Islet of Langerhans (tissue), 1 donor: ENCODE data around the gene GRID1.

ENCODE experiments used
- FAIRE-seq: peaks from one replicate; lab custom pipeline; 2011; peaks lifted over from hg19 to GRCh38; lab: Jason Lieb, UNC

GRID1 gene

DNA sequence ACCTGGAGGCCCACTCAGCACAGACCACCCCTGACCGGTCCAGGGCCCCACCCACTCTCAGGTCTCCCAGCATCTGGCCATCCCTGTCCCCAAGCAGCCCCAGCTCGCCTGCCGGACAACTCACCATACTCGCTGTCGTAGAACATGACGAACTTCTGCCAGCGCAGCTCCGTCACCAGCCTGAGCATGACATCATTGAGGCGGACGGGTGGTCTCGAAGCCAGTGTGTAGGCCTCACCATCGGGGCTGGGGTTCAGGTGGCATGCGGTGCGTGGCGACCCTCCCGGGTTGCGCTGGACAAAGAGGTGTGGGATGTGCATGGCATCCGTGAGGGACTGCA is 160.4 kb downstream of the GRID1 start:
- no peak for FAIRE-seq

- FAIRE-seq = no peak
Observed at GRCh38 chr10:86205306-86206239, 161.0 kb downstream of the GRID1 start.

DNA sequence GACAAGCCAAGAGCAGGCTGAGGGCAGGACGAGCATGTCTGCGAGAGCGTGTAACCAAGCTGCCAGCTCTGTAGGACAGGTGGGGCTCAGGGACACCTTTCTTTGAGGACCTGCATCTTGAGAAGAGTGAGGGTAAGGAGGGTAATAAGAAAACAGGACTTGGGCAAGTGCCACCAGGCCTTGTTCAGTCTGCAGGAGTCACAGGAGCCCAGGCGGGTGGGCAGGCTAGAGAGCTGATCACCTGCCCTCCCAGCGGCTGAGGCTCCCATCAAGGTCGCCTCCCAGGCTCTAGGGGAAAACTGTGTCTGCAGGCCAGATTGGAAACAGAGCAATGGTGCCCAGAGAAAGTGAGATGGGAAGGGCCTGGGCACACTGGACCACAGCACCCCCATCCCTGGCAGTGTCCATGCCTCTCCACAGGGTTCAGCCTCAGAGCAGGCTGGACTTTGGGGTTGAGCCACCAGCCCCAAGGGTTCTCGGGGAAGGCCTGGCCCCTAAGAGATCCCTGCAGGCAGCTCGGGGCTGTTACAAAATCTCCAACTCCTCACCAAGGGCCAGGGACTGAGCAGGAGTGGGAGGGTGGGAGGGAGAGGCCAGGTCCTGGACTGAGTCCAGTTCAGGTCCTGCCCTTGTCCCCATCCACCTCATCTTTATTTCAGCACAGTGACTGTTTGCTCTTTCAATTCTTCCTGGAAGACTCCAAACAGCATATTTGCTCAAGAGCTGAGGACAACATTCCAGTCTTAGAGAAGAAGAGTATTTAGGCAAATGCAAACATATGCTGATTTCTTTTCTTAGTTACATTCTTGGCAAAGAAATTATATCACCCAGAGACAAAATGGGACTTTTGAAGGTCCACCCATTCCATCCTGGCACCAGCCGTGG is 161.9 kb downstream of the GRID1 start:
- FAIRE-seq = no peak

DNA sequence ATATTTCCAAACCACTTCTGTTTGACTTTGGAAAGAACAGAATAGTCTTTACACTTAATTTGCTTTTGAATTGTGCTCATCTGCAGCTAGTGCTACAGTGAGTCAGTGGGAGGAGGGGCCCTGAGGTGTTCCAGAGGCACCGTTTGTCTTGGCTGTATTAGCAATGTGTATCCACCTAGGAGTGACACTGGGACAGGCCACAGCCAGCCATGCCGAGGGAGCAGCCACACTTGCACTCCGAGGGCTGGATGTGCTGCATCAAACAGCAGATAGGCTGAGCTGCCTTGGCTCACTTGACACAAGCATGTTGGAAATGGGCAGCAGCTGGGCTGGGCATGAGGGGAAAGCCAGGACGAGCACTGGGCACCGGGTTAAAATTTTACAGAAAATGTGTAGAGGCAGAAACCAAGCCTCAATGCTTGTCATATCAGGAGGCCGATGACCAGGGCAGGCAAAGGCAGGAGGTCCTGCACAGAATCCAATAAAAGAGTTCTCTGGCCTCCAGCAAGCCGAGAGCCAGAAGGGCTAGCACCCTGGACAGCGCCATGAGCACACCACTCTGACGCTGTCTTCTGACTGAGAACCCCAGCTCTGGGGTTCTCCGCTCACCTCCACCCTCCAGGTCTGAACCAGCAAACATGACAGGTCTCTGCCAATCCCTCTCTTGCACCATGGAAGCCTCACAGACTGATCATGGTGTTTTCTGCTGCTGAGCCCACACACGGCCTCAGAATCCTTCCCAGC is 163.3 kb downstream of the GRID1 start:
- no peak for FAIRE-seq

GRCh38 chr10:86202226-86202735 is 164.3 kb downstream of the GRID1 start:
- FAIRE-seq = no peak

- FAIRE-seq = no peak
Observed at GRCh38 chr10:86200867-86201266, 165.7 kb downstream of the GRID1 start.

GRCh38 chr10:86200269-86200668 is 166.3 kb downstream of the GRID1 start:
- no peak for FAIRE-seq

DNA sequence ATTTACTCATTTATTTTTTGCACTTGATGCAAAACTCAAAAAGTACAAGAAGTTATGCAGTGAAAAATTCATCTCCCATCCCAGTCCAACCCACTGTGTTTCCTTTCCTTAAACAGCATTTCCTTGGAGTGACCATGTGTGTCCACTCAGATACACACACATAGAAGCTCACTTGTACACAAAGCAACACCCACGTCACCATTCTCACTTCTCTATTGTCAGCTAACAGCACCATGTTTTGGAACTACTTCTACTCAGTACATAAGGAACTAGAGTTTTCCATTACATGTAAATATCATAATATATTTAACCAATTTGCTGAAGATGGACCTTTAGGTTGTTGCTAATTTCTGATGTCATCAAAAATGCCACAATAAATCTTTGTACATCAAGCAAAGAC is 167.6 kb downstream of the GRID1 start:
- no peak for FAIRE-seq

- no peak for FAIRE-seq
Observed at GRCh38 chr10:86198271-86198670, 168.3 kb downstream of the GRID1 start.

- FAIRE-seq = no peak
Observed at GRCh38 chr10:86197166-86197790, 169.3 kb downstream of the GRID1 start.

GRCh38 chr10:86195521-86196157 is 171.0 kb downstream of the GRID1 start:
- FAIRE-seq = no peak

DNA sequence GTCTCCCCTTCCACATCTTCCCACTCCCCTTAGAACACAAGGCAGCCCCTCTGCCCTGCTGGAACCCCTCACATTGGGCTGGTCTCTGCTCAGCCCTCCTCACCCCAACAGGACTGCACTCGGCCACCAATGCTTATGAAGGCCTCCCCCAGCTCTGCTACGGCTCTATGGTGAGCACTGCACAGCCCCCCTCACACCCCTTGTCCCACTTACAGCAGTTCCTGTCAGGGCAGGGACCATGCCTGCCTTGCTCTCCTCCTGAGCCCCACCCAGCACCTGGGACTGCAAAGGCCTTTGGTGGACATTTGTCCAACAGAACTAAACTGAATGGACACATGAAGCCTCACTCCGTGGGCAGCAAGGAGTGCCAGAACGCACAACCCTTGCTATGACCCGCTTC is 171.9 kb downstream of the GRID1 start:
- no peak for FAIRE-seq

DNA sequence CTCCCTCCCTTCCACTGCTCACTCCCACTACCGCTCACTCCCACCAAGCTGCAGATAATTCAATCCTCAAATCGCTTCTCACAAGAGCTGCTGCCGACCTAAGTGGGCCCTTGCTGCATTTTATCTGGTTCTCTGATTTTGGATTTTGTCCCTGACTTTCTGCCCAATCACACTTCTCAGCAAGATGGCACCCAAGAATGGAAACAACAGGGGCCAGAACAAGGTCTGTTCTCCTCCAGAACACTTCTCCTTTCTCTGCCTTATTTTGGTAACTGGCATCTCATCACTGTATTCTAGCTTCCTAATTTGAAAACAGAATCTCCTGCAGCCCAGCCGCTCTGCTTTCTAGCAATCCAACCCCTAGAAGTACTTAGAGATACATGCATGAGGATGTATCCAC is 172.8 kb downstream of the GRID1 start:
- FAIRE-seq = no peak

- FAIRE-seq = no peak
Observed at GRCh38 chr10:86192691-86193090, 173.9 kb downstream of the GRID1 start.

DNA sequence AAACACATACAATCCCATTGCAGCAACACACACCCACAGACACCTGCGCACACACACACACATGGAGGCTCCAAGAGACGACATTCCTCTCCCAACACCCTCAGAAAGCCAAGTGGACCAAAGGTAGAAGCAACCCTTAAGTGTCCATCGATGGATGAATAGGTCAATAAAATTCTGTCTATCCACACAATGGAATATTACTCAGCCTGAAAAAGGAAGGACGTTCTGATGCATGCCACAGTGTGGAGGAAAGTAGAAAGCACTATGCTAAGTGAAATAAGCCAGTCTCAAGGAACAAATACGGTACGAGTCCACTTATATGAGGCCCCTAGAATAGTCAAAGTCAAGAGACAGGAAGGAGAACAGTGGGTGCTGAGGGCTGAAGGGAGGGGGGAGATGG is 174.4 kb downstream of the GRID1 start:
- no peak for FAIRE-seq

DNA sequence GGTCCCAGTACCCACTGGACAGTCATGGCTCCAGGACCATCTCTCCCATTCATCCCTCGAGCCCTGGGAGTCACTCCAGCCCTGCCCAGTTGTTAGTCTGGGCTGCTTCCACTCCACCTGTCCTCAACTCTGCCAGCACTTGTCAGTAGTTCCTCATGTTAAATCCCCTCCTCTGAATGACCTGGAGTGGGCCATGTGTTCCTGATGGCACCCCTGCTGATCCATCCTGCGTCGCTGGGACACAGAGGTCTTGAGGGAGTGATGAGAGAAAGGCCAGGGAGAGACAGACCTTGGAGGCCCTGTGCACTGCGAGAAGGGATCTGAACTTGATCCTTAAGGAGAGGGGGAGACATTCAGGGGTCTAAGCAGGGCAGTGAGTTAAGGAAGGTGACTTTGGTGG is 174.9 kb downstream of the GRID1 start:
- no peak for FAIRE-seq

GRCh38 chr10:86191166-86191565 is 175.4 kb downstream of the GRID1 start:
- no peak for FAIRE-seq

- FAIRE-seq = no peak
Observed at GRCh38 chr10:86190291-86190690, 176.3 kb downstream of the GRID1 start.

- FAIRE-seq = no peak
Observed at GRCh38 chr10:86189891-86190290, 176.7 kb downstream of the GRID1 start.

DNA sequence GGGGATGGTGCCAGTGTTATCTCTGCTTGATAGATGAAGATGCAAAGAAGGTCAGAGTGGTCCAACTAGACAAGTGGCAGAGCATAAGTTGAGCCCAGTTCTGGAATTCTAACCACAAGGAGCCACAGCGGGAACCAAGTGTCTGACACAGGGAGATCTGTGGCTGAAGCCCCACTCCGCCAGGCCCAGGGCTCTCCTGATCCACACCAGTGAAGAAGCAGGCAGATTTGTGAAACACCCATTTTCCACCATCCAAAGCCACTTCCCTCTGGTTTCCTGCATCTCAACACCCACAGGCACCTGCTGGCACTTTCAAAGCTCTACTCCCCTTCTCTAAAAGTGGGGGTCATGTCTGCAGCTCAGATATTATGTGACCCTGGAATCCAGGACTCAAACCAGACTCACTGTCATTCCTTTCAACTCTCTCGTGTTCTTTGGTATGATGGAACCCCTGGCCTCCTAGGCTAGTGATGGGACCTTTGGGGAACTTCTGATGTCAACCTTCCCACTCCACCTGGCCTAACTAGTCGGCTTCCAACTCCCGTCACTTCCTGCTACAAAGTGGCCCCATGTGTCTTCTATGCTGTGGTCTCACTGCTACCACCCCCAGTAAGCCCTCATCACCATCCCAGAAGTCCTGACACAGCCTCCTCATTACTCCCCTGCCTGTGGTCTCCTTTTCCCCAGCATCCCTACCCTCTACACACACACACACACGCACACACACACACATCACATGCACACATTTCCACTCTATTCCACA is 177.6 kb downstream of the GRID1 start:
- FAIRE-seq = no peak

DNA sequence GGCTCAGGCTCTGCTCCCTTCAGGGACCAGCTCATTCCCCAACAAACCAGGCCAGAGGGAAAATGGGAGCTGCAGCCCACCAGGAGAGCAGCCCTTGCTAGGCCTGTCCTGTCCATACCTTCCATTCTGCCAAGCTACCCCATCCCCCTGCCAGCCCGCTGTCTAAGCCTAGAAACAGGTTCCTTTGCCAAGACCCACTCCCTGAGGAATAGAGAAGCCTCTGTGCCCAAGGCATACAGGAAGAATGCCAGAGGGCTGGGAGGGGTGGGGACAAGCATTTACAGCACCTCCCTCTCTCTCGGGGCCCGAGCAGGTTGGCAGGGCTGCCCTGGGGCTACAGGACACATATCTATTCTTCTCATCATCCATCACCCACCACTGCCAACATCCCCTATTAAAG is 178.3 kb downstream of the GRID1 start:
- FAIRE-seq = no peak
